Measurements from ENCODE around the gene MVB12B. TPM values are rescaled to one million over a fixed set of nuclear protein-coding genes. Genes with fewer than 3 reads are reported as not detected.
A peak's percentile ranks its signal among the peaks of the same experiment; 100 is the strongest.

MVB12B gene
- total and polyA plus RNA-seq, 8 donors = 19.9 to 25.3 (median 22.8) TPM

DNA sequence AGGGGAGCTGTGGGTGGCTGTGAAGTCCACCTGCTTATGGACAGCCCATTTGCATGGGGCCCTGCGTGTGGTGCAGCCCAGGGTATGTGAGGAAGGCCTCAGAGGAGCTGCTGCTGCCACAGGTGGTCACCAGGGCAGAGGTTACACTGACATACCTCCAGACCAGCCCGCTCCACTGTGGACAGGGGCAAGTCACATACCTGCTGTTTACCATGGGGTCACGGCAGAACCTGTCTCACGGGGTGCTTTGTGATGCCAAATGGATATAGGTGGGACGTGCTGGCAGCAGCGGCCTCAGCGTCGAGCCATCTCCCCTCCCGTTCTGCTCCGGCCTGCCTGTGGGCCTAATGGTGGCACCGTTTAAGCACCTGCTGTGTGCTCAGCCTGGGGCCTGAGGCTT lies 159.6 kb downstream of the MVB12B start:
- H3K27ac ChIP-seq = no peak overlapping the region
- intact Hi-C loops (cut with DNase I) = loop anchor here in 1 of 2 donors (10.0 kb wide), 1 partner anchor 181 kb away; no protein-coding TSS in a partner anchor
- H3K36me3 ChIP-seq = peaks cover 0 to 43% of the 10 kb centered on the region in 2 donors
- ATAC-seq (no peak), DNase-seq (peak in 1 of 4 donors; percentile 52)
- no peaks in the 10 kb centered on the region for H3K27me3 ChIP-seq
- TF ChIP-seq CTCF (IDR thresholded peaks at IDR 0.05) = no peak
- no peak overlapping the region for H3K4me3 ChIP-seq
- no peaks in the 10 kb centered on the region for H3K9me3 ChIP-seq
- H3K4me1 ChIP-seq = peaks cover 0 to 30% of the 10 kb centered on the region in 2 donors

GRCh38 chr9:126487856-126488255 lies 161.2 kb downstream of the MVB12B start:
- DNase-seq (peak in 1 of 4 donors; percentile 70), ATAC-seq (no peak)
- no peaks in the 10 kb centered on the region for H3K27me3 ChIP-seq
- intact Hi-C loops (cut with DNase I) = loop anchor here in 1 of 2 donors (10.0 kb wide), 1 partner anchor 183 kb away; no protein-coding TSS in a partner anchor
- peaks cover 0 to 32% of the 10 kb centered on the region in 2 donors for H3K4me1 ChIP-seq
- H3K4me3 ChIP-seq = no peak overlapping the region
- peaks cover 0 to 27% of the 10 kb centered on the region in 2 donors for H3K36me3 ChIP-seq
- H3K27ac ChIP-seq = peak overlapping the region in 1 of 2 donors; percentile 50
- no peaks in the 10 kb centered on the region for H3K9me3 ChIP-seq
- no peak for TF ChIP-seq CTCF (IDR thresholded peaks at IDR 0.05)

DNA sequence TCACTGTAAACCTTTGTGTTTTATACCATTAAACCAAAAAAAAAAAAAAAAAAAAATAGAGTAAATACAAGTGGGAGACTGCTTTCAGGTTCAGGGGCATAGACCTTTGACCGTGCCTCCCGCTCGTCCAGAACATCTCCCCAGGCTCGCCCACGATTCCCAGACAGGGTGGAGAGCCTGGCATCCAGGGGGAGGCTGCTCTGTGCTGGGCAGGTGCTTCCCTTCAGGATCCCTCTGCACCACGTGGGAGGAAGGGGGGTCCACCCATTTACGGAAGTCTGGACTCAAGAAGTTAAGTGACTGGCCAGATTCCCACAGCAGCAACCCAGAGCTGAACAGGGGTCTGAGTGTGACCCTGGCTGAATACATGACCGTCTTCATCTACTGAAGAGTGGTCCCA lies 161.7 kb downstream of the MVB12B start:
- H3K9me3 ChIP-seq = no peaks in the 10 kb centered on the region
- no peak for ATAC-seq
- peak in 1 of 4 donors; percentile 53 for DNase-seq
- peak overlapping the region in 1 of 2 donors; percentile 50 for H3K27ac ChIP-seq
- no peaks in the 10 kb centered on the region for H3K27me3 ChIP-seq
- no peak for TF ChIP-seq CTCF (IDR thresholded peaks at IDR 0.05)
- H3K36me3 ChIP-seq = peaks cover 0 to 24% of the 10 kb centered on the region in 2 donors
- H3K4me3 ChIP-seq = no peak overlapping the region
- peaks cover 0 to 32% of the 10 kb centered on the region in 2 donors for H3K4me1 ChIP-seq
- intact Hi-C loops (cut with DNase I) = loop anchor here in 1 of 2 donors (10.0 kb wide), 1 partner anchor 184 kb away; no protein-coding TSS in a partner anchor

- Histone ChIP-seq H3K36me3 (peaks cover 0 to 18% of the 10 kb centered on the region in 2 donors), H3K4me3 (no peak overlapping the region), H3K27me3 (no peaks in the 10 kb centered on the region), H3K9me3 (no peaks in the 10 kb centered on the region), H3K27ac (peak overlapping the region in 1 of 2 donors; percentile 50), H3K4me1 (peaks cover 0 to 32% of the 10 kb centered on the region in 2 donors)
- ATAC-seq = no peak
- intact Hi-C loops (cut with DNase I) = loop anchor here in 1 of 2 donors (10.0 kb wide), 1 partner anchor 184 kb away; no protein-coding TSS in a partner anchor
- peak in 1 of 4 donors; percentile 60 for DNase-seq
- no peak for TF ChIP-seq CTCF (IDR thresholded peaks at IDR 0.05)
Measured at GRCh38 chr9:126488881-126489404, 162.3 kb downstream of the MVB12B start.

DNA sequence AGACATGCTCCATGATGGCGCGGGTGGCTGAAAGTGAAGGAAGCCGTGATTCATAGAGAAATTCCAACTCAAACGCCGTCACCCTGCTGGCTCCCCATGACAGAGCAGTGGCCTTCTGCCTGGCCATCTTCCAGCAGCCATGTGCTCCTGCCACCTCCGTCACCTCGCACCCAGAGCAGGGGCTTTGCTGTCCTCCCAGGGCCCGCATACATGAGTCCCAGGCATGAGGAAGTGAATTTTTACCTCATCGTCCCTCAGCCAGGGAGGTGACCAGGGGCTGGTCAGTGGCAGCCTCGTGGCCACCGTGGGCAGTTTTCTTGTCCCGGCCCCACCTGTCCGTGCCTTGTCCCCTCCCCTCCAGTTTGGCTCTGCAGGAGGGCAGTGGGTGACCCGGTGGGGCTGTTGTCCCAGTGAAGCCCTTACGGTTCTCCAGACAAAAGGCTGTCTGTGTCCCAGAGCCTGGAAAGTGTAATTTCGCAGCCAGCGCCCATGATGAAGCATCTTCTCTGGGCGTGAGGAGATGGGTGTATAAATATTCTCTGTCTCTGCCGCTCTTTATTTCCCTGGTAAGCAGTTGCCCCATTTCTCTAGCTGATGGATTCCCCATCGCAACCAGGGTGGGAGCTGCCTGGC lies 163.1 kb downstream of the MVB12B start:
- Histone ChIP-seq H3K9me3 (no peaks in the 10 kb centered on the region), H3K27me3 (no peaks in the 10 kb centered on the region), H3K4me3 (no peak overlapping the region), H3K27ac (no peak overlapping the region), H3K4me1 (peaks cover 0 to 32% of the 10 kb centered on the region in 2 donors), H3K36me3 (peaks cover 0 to 14% of the 10 kb centered on the region in 2 donors)
- TF ChIP-seq CTCF (IDR thresholded peaks at IDR 0.05) = no peak
- DNase-seq (peak in 1 of 4 donors; percentile 61), ATAC-seq (no peak)
- intact Hi-C loops (cut with DNase I) = loop anchor here in 1 of 2 donors (10.0 kb wide), 1 partner anchor 185 kb away; no protein-coding TSS in a partner anchor

All from left lung (tissue), 10 donors.